ENCODE data around the gene APC. TPM values are rescaled to one million over a fixed set of nuclear protein-coding genes. Genes with fewer than 3 reads are reported as not detected.

Gene APC
- total and polyA plus RNA-seq, 2 of the 13 experiments (the other 11 are each of a cell fraction or from before 2014, with no cell fraction given): 6.1 to 19.0 TPM

GRCh38 chr5:112707187-112708102, 30.2 kb upstream of the APC start (continued):
- TF ChIP-seq ZUFSP (CRISPR knock-in tag; IDR thresholded peaks at IDR 0.05; ENCODE audit: borderline replicate concordance) (no peak), REST (IDR thresholded peaks at IDR 0.05; ENCODE audit: borderline replicate concordance in 1 of 2, low read depth in 1 of 2, low read length in 2 of 2) (0 out of 4 replicates have a peak, but pooled peaks of 1 of the 2 experiments have one; percentile 8), ZHX1 (CRISPR knock-in tag; IDR thresholded peaks at IDR 0.05; ENCODE audit: low read depth) (0 out of 2 replicates have a peak, but pooled peaks have one; percentile 15), ZNF142 (CRISPR knock-in tag; IDR thresholded peaks at IDR 0.05) (0 out of 2 replicates have a peak, but pooled peaks have one; percentile 52), AGO2 (optimal IDR thresholded peaks at IDR 0.05; ENCODE audit: low read depth, low read length) (peak; percentile 75), ZNF331 (CRISPR knock-in tag; IDR thresholded peaks at IDR 0.05) (no peak; the same call in 1 of the 2 replicates), THRA (CRISPR knock-in tag; IDR thresholded peaks at IDR 0.05; ENCODE audit: borderline replicate concordance) (peak; percentile 40; the same call in 1 of the 2 replicates), ZIK1 (CRISPR knock-in tag; IDR thresholded peaks at IDR 0.05; ENCODE audit: borderline replicate concordance, low read depth) (peak; percentile 78; the same call in 1 of the 2 replicates), REL (CRISPR knock-in tag; conservative IDR thresholded peaks at IDR 0.05) (no peak), KAT8 (CRISPR knock-in tag; IDR thresholded peaks at IDR 0.05) (peak; percentile 83)
